GM18907 (cell line): ENCODE results near the gene ADGRD1.

Source experiments
- ATAC-seq: cut with Tn5 transposase; IDR thresholded peaks from one replicate; pipeline ENCODE4 v1.9.1; 2021; ENCODE audit warnings: mild to moderate bottlenecking, moderate library complexity; ENCODE audit not compliant: unreplicated experiment

ADGRD1 gene

DNA sequence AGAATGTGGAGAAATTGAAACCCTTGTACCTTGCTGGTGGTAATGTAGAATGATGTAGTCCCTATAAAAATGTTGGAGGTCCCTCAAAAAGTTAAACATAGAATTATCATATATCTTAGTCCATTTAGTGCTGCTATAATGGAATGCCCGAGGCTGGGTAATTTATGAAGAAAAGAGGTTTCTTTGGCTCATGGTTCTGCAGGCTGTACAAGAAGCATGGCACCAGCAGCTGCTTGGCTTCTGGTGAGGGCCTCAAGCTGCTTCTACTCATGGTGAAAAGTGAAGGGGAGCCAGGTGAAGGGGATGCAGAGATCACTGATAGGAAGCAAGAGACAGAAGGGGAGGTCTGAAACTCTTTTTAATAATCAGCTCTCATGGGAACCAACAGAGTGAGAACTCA lies 233.9 kb downstream of the ADGRD1 start:
- no peak for ATAC-seq

DNA sequence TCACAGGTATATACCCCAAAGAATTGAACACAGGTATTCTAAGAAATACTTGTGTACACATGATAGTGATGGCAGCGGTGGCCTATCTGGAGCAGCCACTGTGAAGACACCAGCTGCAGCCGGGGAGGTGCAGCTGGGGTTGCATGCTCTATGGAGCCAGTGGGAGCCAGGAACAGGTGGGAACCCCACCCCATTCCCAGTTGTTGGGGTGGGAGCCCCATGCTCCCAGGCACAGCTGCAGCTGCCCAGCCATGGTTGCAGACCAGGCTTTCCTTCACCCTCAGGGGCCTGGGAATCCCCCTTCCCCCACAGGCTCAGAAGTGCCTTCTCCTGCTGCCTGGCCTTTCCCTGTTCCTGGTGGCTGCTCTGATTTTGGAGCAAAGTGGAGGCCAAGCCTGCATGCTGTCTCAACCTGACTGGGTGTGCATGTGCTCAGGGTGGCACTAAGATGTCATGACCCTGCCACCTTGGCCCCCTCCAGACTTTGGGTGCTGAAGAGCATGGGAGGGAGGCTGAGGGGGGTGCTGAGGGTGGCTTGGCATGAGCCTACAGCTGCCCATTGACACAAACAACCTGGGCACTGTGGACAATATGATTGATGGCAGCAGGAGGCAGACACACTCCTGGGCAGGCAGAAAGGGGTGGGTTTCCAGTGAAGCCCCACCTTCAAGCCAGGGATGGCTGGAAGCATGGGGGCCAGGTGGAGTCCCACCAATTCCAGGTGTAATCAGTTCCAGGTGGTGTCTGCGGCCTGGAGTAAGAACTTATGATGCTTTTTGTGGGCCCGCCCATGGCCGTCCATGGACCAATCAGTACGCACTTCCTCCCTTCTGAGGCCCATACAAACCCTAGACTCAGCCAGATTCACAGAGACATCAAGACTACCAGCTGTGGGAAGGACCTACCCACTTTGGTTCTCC lies 234.7 kb downstream of the ADGRD1 start:
- ATAC-seq: no peak

DNA sequence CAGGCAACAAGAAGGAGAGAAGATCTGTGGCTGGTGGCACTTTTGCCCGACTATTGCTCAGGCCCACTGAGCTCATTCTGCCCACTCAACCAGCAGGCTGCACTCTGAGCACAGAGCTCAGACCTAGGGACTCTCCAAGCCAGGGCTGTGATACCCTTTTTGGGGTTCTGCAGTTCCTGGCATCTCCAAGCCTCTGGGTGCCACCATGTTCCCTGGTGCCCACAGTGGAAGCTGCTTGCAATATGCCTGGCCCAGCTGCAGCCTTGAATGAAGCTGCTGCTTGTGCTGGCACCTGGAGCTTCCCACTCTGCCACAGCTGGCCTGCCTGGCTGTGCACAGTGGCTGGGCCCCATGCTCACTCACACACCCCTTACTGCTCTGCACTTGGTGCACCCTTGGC lies 236.1 kb downstream of the ADGRD1 start:
- no peak for ATAC-seq

DNA sequence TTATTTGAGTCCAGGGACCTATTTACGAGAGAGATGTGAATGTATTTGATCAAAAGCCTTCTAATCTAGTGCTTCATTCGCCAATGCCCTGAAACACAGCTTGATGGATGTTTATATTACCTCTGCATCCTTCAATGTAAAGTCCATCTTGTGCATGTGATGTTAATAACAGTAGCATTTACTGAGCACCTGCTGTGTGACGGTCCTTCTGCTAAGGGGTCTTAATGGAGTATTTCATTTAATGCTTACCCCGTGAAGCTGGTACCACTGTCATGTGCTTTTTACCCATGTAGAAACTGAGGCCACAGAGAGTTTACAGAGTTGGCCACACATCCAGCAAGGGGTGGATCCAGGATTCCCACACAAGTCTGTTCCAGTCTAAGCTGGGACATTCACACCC lies 237.3 kb downstream of the ADGRD1 start:
- no peak for ATAC-seq
